ENCODE data around the gene STX18. TPM values are rescaled to one million over a fixed set of nuclear protein-coding genes. Genes with fewer than 3 reads are reported as not detected.

The STX18 gene
- total and polyA plus RNA-seq, 2 experiments from 2014 or later = 15.9 to 18.1 TPM

DNA sequence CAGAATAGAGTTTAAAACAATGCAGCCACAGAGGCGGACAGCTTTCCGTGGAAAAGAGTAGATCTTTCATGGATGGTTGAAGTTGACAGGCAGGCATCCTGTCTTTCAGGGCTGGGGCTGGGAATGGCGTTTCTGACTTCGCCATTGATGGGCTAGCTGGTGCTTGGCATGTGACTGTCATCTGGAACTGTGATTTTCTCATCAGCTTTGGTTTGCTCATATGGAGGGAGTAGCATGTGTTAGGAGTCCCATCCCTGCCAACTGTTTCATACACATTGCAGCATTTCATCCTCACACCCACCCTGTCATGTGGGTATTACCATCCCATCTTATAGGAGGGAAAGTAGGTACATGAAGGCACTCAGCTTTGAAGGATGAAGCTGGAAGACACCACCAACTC is 49.2 kb upstream of the STX18 start (continued):
- TF ChIP-seq ZNF462 (CRISPR knock-in tag; IDR thresholded peaks at IDR 0.05) (no peak), POLR2AphosphoS5 (IDR thresholded peaks at IDR 0.05; ENCODE audit: low read depth) (no peak), ETS1 (IDR thresholded peaks at IDR 0.05) (no peak), EZH2phosphoT487 (IDR thresholded peaks at IDR 0.05; ENCODE audit: unreplicated experiment) (no peak)

DNA sequence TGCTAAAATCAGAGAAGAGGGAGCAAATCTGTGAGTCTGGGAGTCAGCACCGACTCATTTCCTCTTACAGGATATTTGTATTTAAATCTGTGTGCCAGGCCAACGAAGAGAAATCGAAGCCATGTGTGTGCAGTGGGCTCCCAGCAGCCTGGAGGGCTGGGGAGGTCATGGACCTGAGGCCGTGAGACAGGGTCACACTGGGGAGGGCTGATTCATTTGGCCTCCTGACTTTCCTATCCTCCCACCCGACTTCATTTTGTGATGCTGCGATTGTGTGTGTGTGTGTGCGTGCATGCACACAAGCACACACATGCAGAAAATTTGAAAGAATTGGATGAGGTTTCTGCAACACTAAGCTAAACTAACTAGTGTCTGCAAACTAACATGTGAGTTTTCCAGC is 48.7 kb upstream of the STX18 start:
- peaks cover 50% of the 10 kb centered on the region for H3K36me3 Mint-ChIP-seq (ENCODE audit: low read depth)
- H3K4me1 Mint-ChIP-seq = peaks cover 8% of the 10 kb centered on the region; the same call in 2 of the 3 replicates
- 0 out of 2 replicates have a peak, but pooled peaks cover 6% of the 10 kb centered on the region for H3K36me3 ChIP-seq (ENCODE audit: insufficient read depth)
- no peak overlapping the region for H3K4me3 Mint-ChIP-seq
- ATAC-seq (no peak), DNase-seq (ENCODE audit: low spot score) (no peak)
- no peaks in the 10 kb centered on the region for H3F3A ChIP-seq (replicated peaks; ENCODE audit: low read depth)
- H3K9me2 ChIP-seq (ENCODE audit: insufficient read depth) = no peaks in the 10 kb centered on the region
- peaks cover 2% of the 10 kb centered on the region for H3K27me3 Mint-ChIP-seq (ENCODE audit: insufficient read depth, low read depth, poor library complexity)
- H3K27ac ChIP-seq (ENCODE audit: low read depth) = no peak overlapping the region
- no peak overlapping the region for H3K4me2 ChIP-seq
- no peaks in the 10 kb centered on the region for H4K20me1 ChIP-seq (replicated peaks; ENCODE audit: insufficient read depth)
- no peaks in the 10 kb centered on the region for H3K27me3 ChIP-seq (ENCODE audit: insufficient read depth)
- H3K27ac Mint-ChIP-seq = no peak overlapping the region
- no peaks in the 10 kb centered on the region for H3K79me2 ChIP-seq (replicated peaks; ENCODE audit: insufficient read depth)
- H3K4me1 ChIP-seq (ENCODE audit: insufficient read depth) = peaks cover 9% of the 10 kb centered on the region
- H3K4me3 ChIP-seq = no peak overlapping the region
- no peak overlapping the region for H2AFZ ChIP-seq
- H3K9me3 Mint-ChIP-seq = peaks cover 31% of the 10 kb centered on the region
- TF ChIP-seq STAT1 (IDR thresholded peaks at IDR 0.05; ENCODE audit: unreplicated experiment) = no peak
- TF ChIP-seq CTCF (conservative IDR thresholded peaks at IDR 0.05; ENCODE audit: low read depth in 2 of 2) = no peak
- no peak for TF ChIP-seq JUNB (IDR thresholded peaks at IDR 0.05; ENCODE audit: unreplicated experiment)
- TF ChIP-seq NANOG (IDR thresholded peaks at IDR 0.05; ENCODE audit: borderline replicate concordance) = no peak
- no peak for TF ChIP-seq ETS1 (IDR thresholded peaks at IDR 0.05)
- TF ChIP-seq POLR2AphosphoS5 (IDR thresholded peaks at IDR 0.05; ENCODE audit: low read depth) = no peak
